H1 (cell line): ENCODE results near the gene REXO5. TPM values are rescaled to one million over a fixed set of nuclear protein-coding genes. Genes with fewer than 3 reads are reported as not detected.

Experiments used
- CTCF ChIA-PET: fragments of 300-600 bp; sonication (Branson Sonifier 250); formaldehyde crosslinking; loops from one replicate; lab custom pipeline; 2021; ENCODE audit not compliant: partially characterized antibody; lab: Charles Lee
- POLR2A ChIA-PET: fragments of 300-600 bp; sonication (Branson Sonifier 250); formaldehyde crosslinking; loops from one replicate; lab custom pipeline; 2021; ENCODE audit warnings: inconsistent platforms; ENCODE audit not compliant: partially characterized antibody; lab: Charles Lee
- DNase-seq, 2 experiments: peaks; one replicate each; pipeline versions ENCODE4 v3.0.0 to v3.0.0-alpha.2; 2010 to 2022; ENCODE audit warnings: low spot score in 2 of 2, low read depth in 1 of 2, mixed read lengths in 1 of 2
- FAIRE-seq: peaks from 2 replicates; lab custom pipeline; 2011; peaks lifted over from hg19 to GRCh38; lab: Jason Lieb, UNC
- H2AFZ ChIP-seq: 2 replicates; pipeline ENCODE4 v1.8.1; 2012; ENCODE audit warnings: low read length, inconsistent platforms
- H2AK5ac ChIP-seq: 2 replicates; pipeline ENCODE4 v1.6.1; 2013; ENCODE audit warnings: low read depth, low read length
- H2BK120ac ChIP-seq: replicated peaks from 2 replicates; pipeline ENCODE3; 2013; ENCODE audit warnings: low read depth, low read length, inconsistent platforms
- H2BK12ac ChIP-seq: 2 replicates; pipeline ENCODE4 v1.6.1; 2013; ENCODE audit warnings: low read depth, low read length
- H2BK15ac ChIP-seq: 2 replicates; pipeline ENCODE4 v1.6.1; 2013; ENCODE audit warnings: low read length
- H2BK20ac ChIP-seq: 2 replicates; pipeline ENCODE4 v1.6.1; 2013; ENCODE audit warnings: low read length
- H2BK5ac ChIP-seq: 2 replicates; pipeline ENCODE4 v1.6.1; 2013; ENCODE audit warnings: low read depth, low read length
- H3K14ac ChIP-seq: 2 replicates; pipeline ENCODE4 v1.6.1; 2013; ENCODE audit warnings: inconsistent platforms; ENCODE audit not compliant: insufficient read length
- H3K18ac ChIP-seq: 2 replicates; pipeline ENCODE4 v1.6.1; 2013; ENCODE audit warnings: low read length; ENCODE audit errors: extremely low read depth
- H3K23ac ChIP-seq: 2 replicates; pipeline ENCODE4 v1.6.1; 2013; ENCODE audit warnings: inconsistent platforms; ENCODE audit not compliant: insufficient read length
- H3K23me2 ChIP-seq: 2 replicates; pipeline ENCODE4 v1.6.1; 2013; ENCODE audit warnings: low read depth, low read length
- H3K27ac ChIP-seq: 2 replicates; pipeline ENCODE4 v1.6.1; 2011; ENCODE audit warnings: low read depth, low read length, inconsistent platforms
- H3K27me3 ChIP-seq, 4 experiments: replicated peaks in 1 of 4; 1 replicate in 1 of 4; 2 replicates in 3 of 4; pipeline versions ENCODE4 v1.6.1 to v1.8.1; 2011 to 2013; ENCODE audit warnings: low read length in 3 of 4, mild to moderate bottlenecking in 3 of 4, inconsistent platforms in 2 of 4, mixed read lengths in 2 of 4, moderate library complexity in 1 of 4; ENCODE audit not compliant: control insufficient read depth in 3 of 4, insufficient read depth in 3 of 4; ENCODE audit errors: extremely low read depth in 1 of 4
- H3K36me3 ChIP-seq, 4 experiments: 2 replicates each; pipeline versions ENCODE4 v1.6.1 to v1.8.1; 2011 to 2013; ENCODE audit warnings: mild to moderate bottlenecking in 4 of 4, low read length in 3 of 4, moderate library complexity in 2 of 4, control low read depth in 1 of 4, inconsistent platforms in 1 of 4; ENCODE audit not compliant: insufficient read depth in 4 of 4, control insufficient read depth in 2 of 4
- H3K4ac ChIP-seq: replicated peaks from 2 replicates; pipeline ENCODE3; 2013; ENCODE audit warnings: low read length, low read depth, mixed read lengths, inconsistent platforms; ENCODE audit not compliant: insufficient read length
- H3K4me1 ChIP-seq, 4 experiments: replicated peaks in 1 of 4; 1 replicate in 1 of 4; 2 replicates in 3 of 4; pipeline versions ENCODE4 v1.6.1 to v1.8.1; 2011 to 2013; ENCODE audit warnings: low read length in 3 of 4, inconsistent platforms in 2 of 4, mixed read lengths in 1 of 4; ENCODE audit not compliant: insufficient read depth in 4 of 4, control insufficient read depth in 3 of 4
- H3K4me2 ChIP-seq, 2 experiments: 2 replicates each; pipeline versions ENCODE4 v1.6.1 to v1.8.1; 2011 to 2013; ENCODE audit warnings: low read depth in 2 of 2, low read length in 2 of 2, control low read depth in 1 of 2, inconsistent platforms in 1 of 2, mild to moderate bottlenecking in 1 of 2; ENCODE audit not compliant: insufficient read depth in 1 of 2
- H3K4me3 ChIP-seq, 4 experiments: fragments of 200-600, 300-600 bp in 1 of 4; sonication (generic), shearing (Covaris generic), sonication (Bioruptor Twin) in 1 of 4; 2 replicates each; pipeline versions ENCODE4 v1.5.1 to v1.8.1; 2011 to 2016; ENCODE audit warnings: low read length in 4 of 4, low read depth in 3 of 4, control low read depth in 2 of 4, inconsistent platforms in 2 of 4, mild to moderate bottlenecking in 2 of 4, mixed read lengths in 1 of 4, moderate library complexity in 1 of 4; ENCODE audit not compliant: insufficient read depth in 2 of 4; ENCODE audit errors: extremely low read depth in 1 of 4
- H3K56ac ChIP-seq: replicated peaks from 2 replicates; pipeline ENCODE3; 2013; ENCODE audit warnings: low read depth, mild to moderate bottlenecking, mixed read lengths, low read length, inconsistent platforms; ENCODE audit not compliant: insufficient read length
- H3K79me1 ChIP-seq: 2 replicates; pipeline ENCODE4 v1.6.1; 2013; ENCODE audit warnings: low read depth, low read length, control low read depth
- H3K79me2 ChIP-seq, 2 experiments: 2 replicates each; pipeline versions ENCODE4 v1.6.1 to v1.8.1; 2012 to 2013; ENCODE audit warnings: low read length in 2 of 2, mild to moderate bottlenecking in 2 of 2, inconsistent platforms in 1 of 2; ENCODE audit not compliant: insufficient read depth in 2 of 2, control insufficient read depth in 1 of 2
- H3K9ac ChIP-seq, 4 experiments: replicated peaks in 1 of 4; 1 replicate in 1 of 4; 2 replicates in 3 of 4; pipeline versions ENCODE4 v1.6.1 to v1.8.1; 2011 to 2013; ENCODE audit warnings: low read depth in 3 of 4, low read length in 3 of 4, control low read depth in 2 of 4, mild to moderate bottlenecking in 2 of 4, moderate library complexity in 2 of 4, inconsistent platforms in 1 of 4; ENCODE audit errors: extremely low read depth in 1 of 4
- H3K9me3 ChIP-seq, 2 experiments: 2 replicates each; pipeline versions ENCODE4 v1.6.1 to v1.8.1; 2012 to 2013; ENCODE audit warnings: mild to moderate bottlenecking in 2 of 2, moderate library complexity in 2 of 2, control low read depth in 1 of 2, inconsistent platforms in 1 of 2, low read depth in 1 of 2, low read length in 1 of 2, mixed read lengths in 1 of 2; ENCODE audit not compliant: insufficient read depth in 2 of 2
- H4K20me1 ChIP-seq, 2 experiments: replicated peaks in 1 of 2; 2 replicates each; pipeline versions ENCODE3 to v1.8.1; 2011 to 2013; ENCODE audit warnings: inconsistent platforms in 2 of 2, low read length in 2 of 2, mild to moderate bottlenecking in 1 of 2; ENCODE audit not compliant: insufficient read depth in 2 of 2, control insufficient read depth in 1 of 2
- H4K5ac ChIP-seq: 2 replicates; pipeline ENCODE4 v1.6.1; 2013; ENCODE audit warnings: low read length, low read depth, mixed read lengths, inconsistent platforms; ENCODE audit not compliant: insufficient read length
- H4K8ac ChIP-seq: 2 replicates; pipeline ENCODE4 v1.8.0; 2013; ENCODE audit warnings: mild to moderate bottlenecking, moderate library complexity, low read length, inconsistent platforms; ENCODE audit not compliant: insufficient read depth; ENCODE audit errors: extremely low read depth
- H4K91ac ChIP-seq: replicated peaks from 2 replicates; pipeline ENCODE3; 2013; ENCODE audit warnings: low read length, mixed read lengths, inconsistent platforms; ENCODE audit not compliant: insufficient read length
- CEBPB ChIP-seq: IDR thresholded peaks from 2 replicates; pipeline ENCODE4 v1.6.1; 2012; ENCODE audit warnings: low read depth, low read length
- HDAC6 ChIP-seq: IDR thresholded peaks from one replicate; pipeline ENCODE4 v1.7.1; 2012; ENCODE audit warnings: low read depth, mild to moderate bottlenecking, inconsistent platforms, low read length, moderate library complexity
- KDM4A ChIP-seq: IDR thresholded peaks from one replicate; pipeline ENCODE4 v1.7.1; 2012; ENCODE audit warnings: low read depth, mild to moderate bottlenecking, moderate library complexity, low read length, inconsistent platforms; ENCODE audit not compliant: severe bottlenecking
- KDM5A ChIP-seq: fragments of 200-600 bp; IDR thresholded peaks from 2 replicates; pipeline ENCODE4 v1.7.1; 2012; ENCODE audit warnings: mild to moderate bottlenecking, low read length, inconsistent platforms, mixed read lengths
- NANOG ChIP-seq: IDR thresholded peaks from 2 replicates; pipeline ENCODE4 v1.6.1; 2011; ENCODE audit warnings: low read length, low read depth, mild to moderate bottlenecking, inconsistent platforms; ENCODE audit not compliant: insufficient read depth, poor library complexity, severe bottlenecking
- POU5F1 ChIP-seq: IDR thresholded peaks from 2 replicates; pipeline ENCODE4 v1.6.1; 2011; ENCODE audit warnings: low read depth, mild to moderate bottlenecking, low read length, moderate library complexity
- WGBS, 2 experiments: shearing (Covaris generic) in 1 of 2; methylation state at CpG; one replicate each; pipeline versions ENCODE4 v1.1.6 to v1.1.7; 2013 to 2015; ENCODE audit warnings: low lambda C conversion rate in 2 of 2, mixed read lengths in 2 of 2, inconsistent platforms in 1 of 2, low coverage in 1 of 2, missing lambda C conversion rate in 1 of 2; ENCODE audit not compliant: insufficient replicate concordance in 2 of 2, insufficient coverage in 1 of 2, insufficient read length in 1 of 2; ENCODE audit errors: extremely low coverage in 1 of 2, missing lambda C conversion rate in 1 of 2; 5-methylcytosine and 5-hydroxymethylcytosine counted together
- polyA plus RNA-seq, 7 experiments: library from polyadenylated mRNA; depleted of rRNA in 3 of 7; stranded (reverse) in 5 of 7; unstranded in 2 of 7; fragments of >200 nt in 5 of 7; fragments of 200-250 nt in 2 of 7; gene quantifications; 1 replicate in 5 of 7; 2 replicates in 1 of 7; 4 replicates in 1 of 7; pipeline versions ENCODE4 v1.2.1 to v1.2.3, GENCODE V29; 2011 to 2013; ENCODE audit warnings: missing spikeins in 2 of 7, mixed read lengths in 2 of 7
- total RNA-seq: library from RNA; stranded (reverse); fragmentation: NEBNext Ultra II Directional; extraction: Animal tissue kit (Norgen Biotek cat#: 25700); gene quantifications from 2 replicates; pipeline ENCODE4 v1.2.1, GENCODE V29; 2021

The REXO5 gene
- total and polyA plus RNA-seq, 2 of the 8 experiments (the other 6 are each of a cell fraction or from before 2014, with no cell fraction given), result 2.4 to 8.9 TPM

DNA sequence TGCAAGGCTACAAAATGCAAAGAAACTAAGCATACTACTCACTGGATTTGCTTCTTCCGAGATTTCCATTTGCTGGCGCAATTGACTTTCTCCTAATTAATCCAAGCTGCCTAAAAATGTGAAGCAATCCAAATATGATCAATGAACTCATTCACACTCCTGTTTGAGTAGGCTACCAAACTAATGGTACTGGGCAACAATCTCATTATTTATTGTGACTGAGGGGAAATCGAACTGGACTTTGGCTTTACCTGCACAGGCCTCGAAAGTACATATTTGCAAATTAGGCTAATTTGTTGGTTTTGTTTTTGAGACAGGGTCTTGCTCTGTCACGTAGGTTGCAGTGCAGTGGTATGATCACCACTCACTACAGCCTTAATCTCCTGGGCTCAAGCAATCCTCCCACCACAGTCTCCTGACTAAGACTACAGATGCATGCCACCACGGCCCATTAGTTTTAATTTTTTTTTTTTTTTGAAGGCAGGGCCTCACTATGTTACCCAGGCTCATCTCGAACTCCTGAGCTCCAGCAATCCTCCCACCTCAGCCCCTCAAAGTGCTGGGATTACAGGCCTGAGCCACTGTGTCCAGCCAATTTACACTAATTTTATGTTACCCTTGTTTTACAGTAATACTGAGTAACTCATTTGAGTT is 2.6 kb upstream of the REXO5 start:
- H3K14ac ChIP-seq, result no peak overlapping the region
- H3K36me3 ChIP-seq, result no peaks in the 10 kb centered on the region; a peak in 2 of 8 replicates
- no peak overlapping the region for H3K56ac ChIP-seq
- H3K27me3 ChIP-seq, result no peaks in the 10 kb centered on the region
- CTCF ChIA-PET, result interaction anchor here (1.1 to 1.4 kb wide), 2 partner anchors 46 to 53 kb away, joined by 3 to 5 read pairs; no protein-coding TSS in a partner anchor
- no peak overlapping the region for H3K18ac ChIP-seq
- no peak overlapping the region for H2AFZ ChIP-seq
- 94% methylated on average over 7 of the region's 7 CpGs; no CpG with 5 or more reads in 1 of the 2 experiments for WGBS, 2 experiments
- H3K23ac ChIP-seq, result no peak overlapping the region
- no peak overlapping the region for H2BK12ac ChIP-seq
- H2BK20ac ChIP-seq, result no peak overlapping the region
- no peak for FAIRE-seq
- no peak for DNase-seq
- H3K4me1 ChIP-seq, result 0 out of 7 replicates have a peak, but pooled peaks cover 0 to 3% (median 0%) of the 10 kb centered on the region in 4 experiments
- no peak overlapping the region for H2BK15ac ChIP-seq
- no peaks in the 10 kb centered on the region for H3K79me1 ChIP-seq
- H3K4me3 ChIP-seq, result no peak overlapping the region
- H3K9me3 ChIP-seq, result no peaks in the 10 kb centered on the region
- H3K4me2 ChIP-seq, result no peak overlapping the region
- POLR2A ChIA-PET, result interaction anchor here (0.6 to 2.8 kb wide), 3 partner anchors 11 to 39 kb away, joined by 3 to 6 read pairs (median 5); partner anchors contain the start of gene ACSM3
- H3K4ac ChIP-seq, result no peak overlapping the region
- H3K79me2 ChIP-seq, result no peaks in the 10 kb centered on the region
- no peak overlapping the region for H3K27ac ChIP-seq
- TF ChIP-seq KDM4A (no peak), POU5F1 (no peak), NANOG (no peak), CEBPB (no peak), KDM5A (no peak), HDAC6 (no peak)
- H4K20me1 ChIP-seq, result no peaks in the 10 kb centered on the region
- no peak overlapping the region for H4K8ac ChIP-seq
- H4K91ac ChIP-seq, result no peak overlapping the region
- no peak overlapping the region for H2AK5ac ChIP-seq
- no peak overlapping the region for H3K9ac ChIP-seq
- peaks cover 5% of the 10 kb centered on the region for H3K23me2 ChIP-seq
- H4K5ac ChIP-seq, result no peak overlapping the region
- no peak overlapping the region for H2BK120ac ChIP-seq
- H2BK5ac ChIP-seq, result no peak overlapping the region
